HG03575 (cell line): ENCODE data around the gene KCNK13.
"Not testable (repeated sequence)": the region's sequence is repeated elsewhere in the genome, so short reads cannot be mapped to it uniquely, and the experiment has no call there.

Source experiments
- ATAC-seq: cut with Tn5 transposase; IDR thresholded peaks from one replicate; pipeline ENCODE4 v1.9.1; 2021; ENCODE audit not compliant: unreplicated experiment, insufficient number of reproducible peaks, low FRiP score; ENCODE audit errors: extremely low read depth

The KCNK13 gene

GRCh38 chr14:90058876-90059458 is 2.8 kb upstream of the KCNK13 start:
- ATAC-seq, result no peak

- no peak for ATAC-seq
Measured at GRCh38 chr14:90060312-90060964, 1.4 kb upstream of the KCNK13 start.

GRCh38 chr14:90060965-90061684 is 669 bp upstream of the KCNK13 start:
- no peak for ATAC-seq

GRCh38 chr14:90062127-90062794 is 467 bp downstream of the KCNK13 start:
- no peak for ATAC-seq

- ATAC-seq, result no peak
Measured at GRCh38 chr14:90062822-90063539, 1.2 kb downstream of the KCNK13 start.

- no peak for ATAC-seq
Measured at GRCh38 chr14:90072350-90072749, 10.6 kb downstream of the KCNK13 start.

- ATAC-seq, result no peak
Measured at GRCh38 chr14:90079576-90079975, 17.8 kb downstream of the KCNK13 start.

- no peak for ATAC-seq
Measured at GRCh38 chr14:90087433-90087832, 25.6 kb downstream of the KCNK13 start.

- ATAC-seq, result no peak
Measured at GRCh38 chr14:90088176-90088575, 26.4 kb downstream of the KCNK13 start.

- not testable (repeated sequence) for ATAC-seq
Measured at GRCh38 chr14:90089486-90089885, 27.7 kb downstream of the KCNK13 start.

GRCh38 chr14:90091393-90091792 is 29.6 kb downstream of the KCNK13 start:
- no peak for ATAC-seq

GRCh38 chr14:90093942-90094595 is 32.3 kb downstream of the KCNK13 start:
- no peak for ATAC-seq

GRCh38 chr14:90095096-90095495 is 33.3 kb downstream of the KCNK13 start:
- no peak for ATAC-seq

GRCh38 chr14:90096566-90096965 is 34.8 kb downstream of the KCNK13 start:
- ATAC-seq, result no peak

- no peak for ATAC-seq
Measured at GRCh38 chr14:90103808-90104207, 42.0 kb downstream of the KCNK13 start.

- no peak for ATAC-seq
Measured at GRCh38 chr14:90105756-90106155, 44.0 kb downstream of the KCNK13 start.

- no peak for ATAC-seq
Measured at GRCh38 chr14:90107789-90108188, 46.0 kb downstream of the KCNK13 start.

- ATAC-seq, result no peak
Measured at GRCh38 chr14:90109858-90110257, 48.1 kb downstream of the KCNK13 start.
